ENCODE results near the gene MACROD2.

DNA sequence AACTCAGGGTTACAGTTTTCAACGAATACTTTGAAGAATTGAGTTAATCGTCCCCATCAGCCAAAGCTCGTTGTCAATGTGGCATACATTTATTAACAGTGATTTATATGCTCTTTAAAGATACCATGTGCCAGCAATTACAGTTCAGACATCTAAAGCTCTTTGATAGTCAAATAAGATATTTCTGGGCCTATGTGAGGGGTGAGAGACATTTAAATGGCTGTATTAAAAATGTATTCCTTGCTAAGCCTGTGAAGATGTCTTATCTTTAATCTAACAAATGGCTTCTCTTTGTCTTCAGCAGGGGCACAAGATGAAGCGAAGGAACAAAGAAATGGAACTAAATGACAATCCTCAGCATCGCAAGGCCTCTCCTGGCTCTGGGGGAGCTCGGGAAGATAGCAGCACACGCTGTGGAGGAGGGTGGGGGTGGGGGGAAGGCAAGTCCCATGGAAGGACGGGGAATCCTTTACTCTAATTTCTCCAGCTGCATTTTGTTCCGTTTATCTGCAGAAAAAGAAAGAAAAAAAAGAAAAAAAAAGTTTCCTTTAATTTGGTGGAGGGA is 2054.3 kb downstream of the MACROD2 start:
- TF ChIP-seq, protein P1, sequence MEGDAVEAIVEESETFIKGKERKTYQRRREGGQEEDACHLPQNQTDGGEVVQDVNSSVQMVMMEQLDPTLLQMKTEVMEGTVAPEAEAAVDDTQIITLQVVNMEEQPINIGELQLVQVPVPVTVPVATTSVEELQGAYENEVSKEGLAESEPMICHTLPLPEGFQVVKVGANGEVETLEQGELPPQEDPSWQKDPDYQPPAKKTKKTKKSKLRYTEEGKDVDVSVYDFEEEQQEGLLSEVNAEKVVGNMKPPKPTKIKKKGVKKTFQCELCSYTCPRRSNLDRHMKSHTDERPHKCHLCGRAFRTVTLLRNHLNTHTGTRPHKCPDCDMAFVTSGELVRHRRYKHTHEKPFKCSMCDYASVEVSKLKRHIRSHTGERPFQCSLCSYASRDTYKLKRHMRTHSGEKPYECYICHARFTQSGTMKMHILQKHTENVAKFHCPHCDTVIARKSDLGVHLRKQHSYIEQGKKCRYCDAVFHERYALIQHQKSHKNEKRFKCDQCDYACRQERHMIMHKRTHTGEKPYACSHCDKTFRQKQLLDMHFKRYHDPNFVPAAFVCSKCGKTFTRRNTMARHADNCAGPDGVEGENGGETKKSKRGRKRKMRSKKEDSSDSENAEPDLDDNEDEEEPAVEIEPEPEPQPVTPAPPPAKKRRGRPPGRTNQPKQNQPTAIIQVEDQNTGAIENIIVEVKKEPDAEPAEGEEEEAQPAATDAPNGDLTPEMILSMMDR (conservative IDR thresholded peaks at IDR 0.05; ENCODE audit: low read depth, low read length), result no peak
- TF ChIP-seq EZH2 (IDR thresholded peaks at IDR 0.05; ENCODE audit: borderline replicate concordance, low read depth, low read length, poor library complexity, severe bottlenecking), result no peak
